NCI-H146 treated with DMSO at 0.1 percent for 48 hours (cell line): ENCODE data around the gene LARP7.
A peak's percentile ranks its signal among the peaks of the same experiment; 100 is the strongest.
"Not testable (repeated sequence)": the region's sequence is repeated elsewhere in the genome, so short reads cannot be mapped to it uniquely, and the experiment has no call there.

ENCODE experiments used
- DNase-seq: peaks from one replicate; lab custom pipeline; 2025; ENCODE audit not compliant: unreplicated experiment; lab: John Stamatoyannopoulos, UW

Gene LARP7

DNA sequence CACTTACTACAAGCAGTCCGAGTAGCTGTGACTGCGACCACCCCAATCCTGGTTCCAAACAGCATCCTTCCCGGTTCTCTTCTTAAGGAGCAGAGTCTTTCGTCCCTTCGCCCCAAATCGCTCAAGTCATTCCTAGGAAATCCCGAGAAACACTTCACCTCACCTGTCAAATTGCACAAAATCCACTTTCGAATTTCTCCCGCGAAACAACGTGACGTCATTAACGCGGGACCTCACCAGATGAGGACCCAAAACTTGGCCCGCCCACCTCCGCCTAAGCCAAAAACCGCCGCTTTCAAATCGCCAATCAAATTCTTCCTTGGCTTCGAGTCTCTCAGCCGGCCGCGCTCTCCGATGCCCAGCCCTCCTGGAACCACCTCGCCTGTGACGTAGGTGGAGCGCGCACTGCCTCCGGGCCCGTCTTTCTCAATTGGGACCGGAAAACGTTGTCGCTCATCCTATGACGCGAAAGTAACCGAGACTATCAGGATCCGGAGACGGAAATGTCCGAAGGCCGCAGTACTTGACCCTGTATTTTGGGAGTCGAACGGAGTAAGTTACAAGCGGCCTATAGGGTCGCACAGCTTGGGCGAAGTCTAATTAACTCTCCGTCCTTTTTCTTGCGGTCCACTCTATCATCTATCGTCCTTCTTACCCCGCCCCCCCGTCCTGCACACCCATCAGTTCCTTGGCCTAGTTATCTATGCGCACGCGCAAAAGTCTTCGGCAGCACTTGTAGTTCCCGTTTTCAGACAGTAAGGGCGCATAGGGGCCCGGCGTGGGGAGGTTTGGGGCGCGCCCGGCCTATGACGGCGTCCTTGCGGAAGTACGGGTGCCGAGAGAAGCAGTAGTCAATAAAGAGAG lies at the start of gene LARP7, which contains the start of gene ZGRF1:
TSS of gene LARP7 (plus strand) at position 456 of the 864 bp plus-strand sequence. CDS start 7,527 bp downstream, outside the sequence.
TSS of gene ZGRF1 (minus strand) at position 222 of the 864 bp plus-strand sequence. CDS start 3,733 bp downstream, outside the sequence.
- peak; percentile 92 for DNase-seq

GRCh38 chr4:112589206-112589605 lies 47.7 kb upstream of the LARP7 start:
- DNase-seq: no peak

- no peak for DNase-seq
Measured at GRCh38 chr4:112591593-112591992, 45.4 kb upstream of the LARP7 start.

DNA sequence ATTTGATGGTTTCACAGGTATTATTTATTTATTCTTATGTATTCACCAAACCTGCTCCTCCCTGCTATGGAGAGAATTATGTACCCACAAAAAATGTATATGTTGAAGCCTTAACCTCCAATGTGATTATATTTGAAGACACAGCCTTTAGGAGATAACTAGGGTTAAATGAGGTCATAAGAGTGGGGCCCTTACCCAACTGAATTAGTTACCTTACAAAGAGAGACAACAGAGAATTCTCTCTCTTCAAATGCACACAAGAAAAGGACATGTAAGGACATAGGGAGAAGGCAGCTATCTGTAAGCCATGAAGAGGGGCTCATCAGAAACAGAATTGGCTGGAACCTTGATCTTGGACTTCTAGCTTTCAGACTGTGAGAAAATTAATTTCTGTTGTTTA lies 44.2 kb upstream of the LARP7 start:
- DNase-seq: no peak

DNA sequence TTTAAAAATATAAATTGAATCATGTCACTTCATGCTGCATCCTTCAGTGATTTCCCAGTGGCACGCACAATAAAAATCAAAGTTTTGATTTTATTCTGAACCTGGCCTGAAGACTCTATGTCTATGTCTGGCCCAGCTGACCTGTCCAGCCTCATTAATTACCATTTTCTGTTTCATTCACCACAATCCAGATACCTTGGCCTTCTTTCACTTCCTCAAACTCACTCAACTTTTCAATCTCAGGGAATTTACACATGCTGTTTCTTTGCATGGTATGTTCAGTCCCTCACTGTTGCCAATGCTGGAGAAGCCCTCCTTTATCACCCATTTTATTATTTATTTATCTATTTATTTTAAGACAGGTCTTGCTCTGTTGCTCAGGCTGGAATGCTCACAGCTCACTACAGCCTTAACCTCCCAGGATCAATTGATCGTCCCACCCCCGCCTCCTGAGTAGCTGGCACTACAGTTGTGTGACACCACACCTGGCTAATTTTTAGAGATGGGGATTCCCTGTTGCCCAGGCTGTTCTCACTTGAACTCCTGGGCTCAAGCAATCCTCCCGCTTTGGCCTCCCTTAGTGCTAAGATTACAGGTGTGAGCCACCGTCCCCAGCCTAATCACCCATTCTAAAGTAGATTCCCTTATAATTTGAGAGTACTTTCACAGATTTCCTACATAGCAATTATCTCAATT lies 43.4 kb upstream of the LARP7 start:
- DNase-seq: no peak

DNA sequence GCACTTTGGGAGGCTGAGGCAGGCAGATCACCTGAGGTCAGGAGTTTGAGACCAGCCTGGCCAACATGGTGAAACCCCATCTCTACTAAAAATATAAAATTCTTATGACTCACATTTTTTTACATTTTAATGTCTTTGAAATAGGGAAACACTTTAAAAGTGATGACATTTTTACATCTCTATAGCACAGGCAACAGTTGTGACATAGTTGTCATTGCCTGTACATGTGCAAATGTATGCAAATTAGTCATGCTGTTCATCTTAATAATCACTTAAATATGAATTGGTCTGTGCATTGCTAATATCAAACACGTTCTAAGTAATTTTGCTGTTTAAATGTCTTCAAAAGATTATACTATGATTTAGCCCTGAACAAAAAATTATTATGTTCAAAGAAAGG lies 42.0 kb upstream of the LARP7 start:
- DNase-seq: no peak

DNA sequence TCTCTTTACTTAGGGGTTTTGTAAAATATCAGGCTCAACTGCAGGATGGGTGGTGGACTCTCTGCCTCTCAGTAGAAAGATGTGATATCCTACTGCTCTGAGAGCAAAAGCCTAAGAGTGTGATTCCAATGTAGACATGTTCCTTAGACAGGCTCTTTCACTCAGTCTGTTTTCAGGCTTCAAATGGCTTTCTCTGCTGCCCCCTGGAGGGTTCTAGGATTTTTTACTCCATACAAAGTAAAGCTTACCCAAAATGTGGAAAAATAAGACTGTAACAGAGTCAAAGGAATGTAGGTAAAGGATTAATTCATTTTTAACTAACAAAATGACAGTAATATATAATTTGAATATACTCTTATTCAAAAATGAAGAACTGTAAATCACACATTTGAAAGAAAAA lies 32.4 kb upstream of the LARP7 start:
- DNase-seq: peak; percentile 8

DNA sequence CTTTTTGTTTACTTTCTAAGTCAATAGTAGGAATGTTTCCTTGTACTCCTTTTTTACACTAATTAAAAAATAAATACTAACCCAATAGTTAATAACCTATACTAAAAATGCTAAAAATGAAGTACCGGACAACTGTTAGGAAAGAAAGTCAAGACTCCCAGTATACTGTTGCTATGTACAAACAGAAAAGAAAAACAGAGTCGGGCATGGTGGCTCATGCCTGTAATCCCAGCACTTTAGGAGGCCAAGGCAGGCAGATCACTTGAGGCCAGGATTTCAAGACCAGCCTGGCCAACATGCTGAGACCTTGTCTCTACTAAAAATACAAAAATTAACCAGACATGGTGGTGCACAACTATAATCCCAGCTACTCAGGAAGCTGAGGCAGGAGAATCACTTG lies 24.1 kb upstream of the LARP7 start:
- not testable (repeated sequence) for DNase-seq

GRCh38 chr4:112616984-112617383 lies 20.0 kb upstream of the LARP7 start:
- no peak for DNase-seq

GRCh38 chr4:112626228-112626627 lies 10.7 kb upstream of the LARP7 start:
- DNase-seq: no peak

GRCh38 chr4:112633477-112634235 lies 3.3 kb upstream of the LARP7 start:
- DNase-seq: no peak

GRCh38 chr4:112637552-112637866 lies 566 bp downstream of the LARP7 start:
- no peak for DNase-seq

DNA sequence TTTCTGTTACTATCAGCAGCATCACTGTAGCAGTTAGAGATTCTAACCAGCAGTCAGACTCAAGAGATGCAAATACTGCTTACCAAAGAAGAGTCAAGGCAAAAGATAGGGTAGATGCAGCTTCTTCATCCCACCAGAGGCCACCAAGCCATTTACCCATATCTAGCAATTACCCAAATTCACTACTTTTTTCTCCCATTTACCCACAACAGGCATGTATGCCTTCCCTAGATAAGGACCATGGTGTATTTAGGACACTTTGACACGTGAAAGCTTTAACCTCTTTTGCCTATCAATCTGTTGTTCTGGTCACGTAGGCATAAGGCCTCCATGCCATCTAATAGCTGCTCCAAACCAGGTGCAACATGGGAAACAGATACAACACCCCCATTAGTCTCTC lies 5.6 kb downstream of the LARP7 start:
- DNase-seq: no peak

- not testable (repeated sequence) for DNase-seq
Measured at GRCh38 chr4:112644595-112645535, 7.9 kb downstream of the LARP7 start.

DNA sequence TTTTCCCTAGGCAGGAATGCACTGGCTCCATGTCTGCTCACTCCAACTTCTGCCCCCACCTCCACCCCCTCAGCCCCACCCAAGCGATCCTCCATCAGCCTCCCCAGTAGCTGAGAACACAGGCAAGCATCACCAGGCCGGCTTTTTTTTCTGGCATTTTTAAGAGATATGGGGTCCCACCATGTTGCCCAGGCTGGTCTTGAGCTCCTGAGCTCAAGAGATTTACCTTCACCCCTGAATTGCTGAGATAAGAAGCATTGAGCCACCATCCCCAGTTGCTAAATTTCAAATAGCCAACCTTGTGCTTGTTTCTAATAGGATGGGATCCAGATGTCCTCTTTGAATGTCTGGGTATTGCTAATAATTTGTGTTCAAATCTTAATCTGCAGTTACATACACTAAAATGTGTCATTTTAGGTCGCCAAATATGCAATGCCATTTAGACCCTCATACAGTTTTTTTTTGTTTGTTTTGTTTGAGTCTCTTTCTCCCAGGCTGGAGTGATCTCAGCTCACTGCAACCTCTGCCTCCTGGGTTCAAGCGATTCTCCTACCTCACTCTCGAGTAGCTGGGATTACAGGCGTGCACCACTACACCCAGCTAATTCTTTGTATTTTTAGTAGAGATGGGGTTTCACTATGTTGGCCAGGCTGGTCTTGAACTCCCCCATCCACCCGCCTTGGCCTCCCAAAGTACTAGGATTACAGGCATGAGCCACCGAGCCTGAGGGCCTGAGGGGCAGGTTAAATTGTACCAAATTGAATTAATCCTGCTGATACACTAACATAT lies 8.8 kb downstream of the LARP7 start:
- DNase-seq: no peak

- DNase-seq: no peak
Measured at GRCh38 chr4:112646632-112647537, 9.9 kb downstream of the LARP7 start.

DNA sequence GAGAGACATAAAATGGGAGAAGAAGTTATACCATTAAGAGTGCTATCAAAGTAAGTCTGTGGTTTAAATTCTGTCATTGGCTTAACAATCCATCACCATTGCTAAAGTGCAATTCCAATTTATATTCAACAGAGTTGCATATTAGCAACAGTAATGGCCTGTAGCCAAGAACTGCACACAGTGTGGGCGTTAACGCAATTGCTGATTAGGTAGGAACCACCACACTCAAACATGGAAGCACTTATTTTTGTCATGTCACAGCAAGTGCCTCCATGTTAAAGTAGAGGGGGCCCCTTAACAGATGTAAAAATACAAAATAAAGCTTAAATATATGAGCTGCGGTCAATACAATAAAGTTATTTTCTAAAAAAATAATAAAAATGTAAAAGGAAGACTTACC lies 10.8 kb downstream of the LARP7 start:
- no peak for DNase-seq

DNA sequence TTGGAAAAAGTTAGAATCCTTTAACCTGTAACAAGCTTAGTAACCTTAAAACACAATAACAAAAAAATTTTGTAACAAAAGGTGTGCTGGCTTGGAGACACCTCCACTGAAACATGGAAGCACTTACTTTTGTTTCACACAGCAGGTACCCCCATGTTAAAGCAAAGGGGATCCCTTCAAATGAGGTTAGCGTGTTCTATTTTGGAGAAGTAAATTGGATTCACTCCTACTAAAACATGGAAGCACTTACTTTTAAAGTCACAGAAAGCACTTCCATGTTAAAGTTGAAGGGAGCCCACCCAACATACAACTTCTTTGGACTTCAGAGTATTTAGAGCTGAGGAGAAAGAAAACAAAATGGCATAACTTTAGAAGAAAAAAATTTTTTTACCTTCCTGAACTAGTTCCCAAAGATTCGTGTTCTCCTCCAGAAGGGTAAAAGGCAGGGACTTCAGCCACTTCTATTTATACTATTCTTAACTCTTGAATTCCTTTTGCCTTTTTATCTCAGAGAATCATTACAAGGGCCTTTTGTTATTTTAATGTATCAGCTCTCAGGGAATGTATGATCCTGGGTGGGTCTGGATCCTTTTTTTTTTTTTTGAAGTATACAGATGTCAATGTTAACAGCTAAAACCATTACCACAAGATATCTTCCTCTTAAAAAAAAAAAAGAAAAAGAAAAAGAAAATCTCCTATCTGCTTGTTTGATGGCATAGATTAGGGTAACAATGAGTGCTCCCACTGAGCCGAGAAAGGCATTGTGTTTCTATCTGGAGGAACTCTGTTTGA lies 11.5 kb downstream of the LARP7 start:
- DNase-seq: no peak
